Left kidney (tissue), 2 donors: ENCODE data around the gene SCAF4. TPM values are rescaled to one million over a fixed set of nuclear protein-coding genes. Genes with fewer than 3 reads are reported as not detected.
A peak's percentile ranks its signal among the peaks of the same experiment; 100 is the strongest.
"Not testable (repeated sequence)": the region's sequence is repeated elsewhere in the genome, so short reads cannot be mapped to it uniquely, and the experiment has no call there.

Experiments used
- DNase-seq: peaks from one replicate; pipeline ENCODE4 v3.0.0-alpha.2; 2013
- polyA plus RNA-seq: library from polyadenylated mRNA; unstranded; fragments of 120-200 nt; gene quantifications from one replicate; pipeline ENCODE4 v1.2.1, GENCODE V29; 2013; ENCODE audit not compliant: insufficient read length

The SCAF4 gene
- polyA plus RNA-seq, 1 donor: 49.4 TPM

DNA sequence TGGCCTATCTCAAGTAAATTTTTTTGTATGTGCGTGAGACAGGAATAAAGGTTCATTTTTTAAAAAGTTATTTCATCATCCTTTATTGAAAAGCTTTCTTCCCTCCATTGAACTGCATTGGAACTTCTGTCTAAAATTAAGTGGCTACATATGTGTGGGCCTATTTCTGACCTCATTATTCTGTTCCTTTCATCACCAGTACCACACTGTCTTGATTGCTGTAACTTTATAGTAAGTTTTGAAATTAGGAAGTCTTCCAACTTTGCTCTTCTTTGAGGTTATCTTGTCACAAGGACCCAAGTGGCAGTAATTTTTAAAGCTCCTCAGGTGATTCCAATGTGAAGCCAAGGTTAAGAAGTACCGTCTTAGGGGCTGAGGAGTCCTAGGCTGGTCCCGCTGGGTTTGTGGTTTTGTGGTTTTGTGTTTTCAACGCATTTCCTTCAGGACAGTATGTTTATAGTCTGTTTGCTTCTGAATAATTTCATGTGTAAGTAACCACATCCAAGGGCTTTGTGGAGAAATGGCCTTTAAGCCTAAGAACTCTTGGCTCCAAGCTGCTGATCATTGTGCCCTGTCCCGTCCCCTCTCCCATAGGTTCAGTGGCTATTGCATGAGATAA is 12.4 kb upstream of the SCAF4 start:
- DNase-seq: no peak

DNA sequence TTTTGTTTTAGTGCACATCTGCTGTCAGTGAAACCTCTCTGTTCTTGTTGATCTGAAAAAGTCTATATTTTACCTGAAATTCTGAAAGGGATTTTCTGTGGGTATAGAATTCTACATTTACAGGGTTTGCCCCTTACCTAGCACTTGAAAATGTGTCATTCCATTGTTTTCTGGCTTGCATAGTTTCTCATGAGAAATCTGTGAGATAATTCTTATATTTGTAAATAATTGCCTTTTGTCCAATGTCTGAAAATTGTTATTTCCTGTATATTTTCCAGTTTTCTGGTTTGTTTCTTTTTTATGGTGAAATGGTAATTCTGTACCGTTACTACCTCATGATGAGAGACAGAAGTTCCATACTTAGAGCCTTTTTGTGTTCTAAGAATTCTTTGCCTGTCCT is 11.8 kb upstream of the SCAF4 start:
- DNase-seq: no peak

DNA sequence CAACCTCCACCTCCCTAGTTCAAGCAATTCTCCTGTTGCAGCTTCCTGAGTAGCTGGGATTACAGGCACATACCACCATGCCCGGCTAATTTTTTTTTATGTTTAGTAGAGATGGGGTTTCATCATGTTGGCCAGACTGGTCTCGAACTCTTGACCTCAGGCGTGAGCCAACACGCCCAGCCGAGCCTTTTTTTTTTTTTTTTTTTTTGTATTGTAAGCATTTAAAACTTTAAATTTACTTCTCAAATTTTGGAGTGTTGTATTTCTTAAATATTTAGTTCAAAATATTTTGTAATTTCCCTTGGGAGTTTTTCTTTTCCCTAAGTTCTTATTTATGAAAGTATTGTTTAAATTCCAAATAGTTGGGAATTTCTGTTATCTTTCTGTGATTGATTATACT is 9.2 kb upstream of the SCAF4 start:
- DNase-seq: no peak

DNA sequence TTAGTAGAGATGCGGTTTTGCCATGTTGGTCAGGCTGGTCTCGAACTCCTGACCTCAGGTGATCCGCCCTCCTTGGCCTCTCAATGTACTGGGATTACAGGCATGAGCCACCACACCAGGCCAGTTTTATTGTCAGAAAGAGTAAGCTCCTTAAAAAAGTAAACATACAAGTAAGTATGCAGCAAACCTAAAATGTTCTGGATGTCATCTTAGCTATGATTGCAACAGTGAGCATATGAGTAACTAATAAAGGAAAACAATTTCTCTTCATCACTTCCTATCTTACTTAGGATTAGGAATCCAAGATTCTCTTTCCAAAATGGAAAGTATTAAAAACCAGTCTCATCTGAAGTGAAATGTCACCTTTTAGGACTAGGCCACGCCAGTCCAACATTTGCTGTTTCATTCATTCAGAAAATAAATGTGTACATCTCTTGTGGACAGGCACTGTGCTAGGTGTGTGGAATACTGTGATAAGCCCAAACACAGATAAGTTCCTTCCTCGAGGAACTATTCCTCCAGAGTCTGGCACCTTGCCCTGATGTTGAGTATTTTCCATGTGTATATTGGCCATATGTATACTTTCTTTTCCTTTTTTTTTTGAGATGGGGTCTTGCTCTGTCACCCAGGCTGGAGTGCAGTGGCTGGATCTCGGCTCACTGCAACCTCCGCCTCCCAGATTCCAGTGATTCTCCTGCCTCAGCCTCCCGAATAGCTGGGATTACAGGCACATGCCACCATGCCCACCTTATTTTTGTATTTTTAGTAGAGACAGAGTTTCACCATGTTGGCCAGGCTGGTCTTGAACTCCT is 5.9 kb upstream of the SCAF4 start:
- not testable (repeated sequence) for DNase-seq

DNA sequence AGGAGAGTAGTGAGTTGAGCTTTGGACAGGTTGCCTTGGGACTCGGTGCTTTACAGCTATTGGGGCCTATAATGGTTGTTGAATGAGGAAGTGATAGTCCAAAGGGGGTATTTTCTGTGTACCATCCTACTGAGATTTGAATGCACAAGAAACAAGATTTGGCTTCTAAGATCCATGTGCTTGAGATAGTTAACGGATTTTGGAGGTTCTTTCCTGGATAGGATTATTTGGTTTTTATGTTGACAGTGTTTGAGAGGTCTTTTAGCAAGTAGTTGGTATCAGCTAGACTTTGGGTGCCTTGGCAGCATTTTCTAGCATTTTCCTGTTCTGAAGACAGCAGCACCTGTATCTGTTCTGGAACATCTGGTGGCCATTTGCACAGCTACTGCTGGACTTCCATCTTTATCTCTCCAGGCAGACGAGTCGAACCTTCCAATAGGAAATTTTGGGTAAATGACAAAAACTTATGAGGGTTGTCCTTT is 3.6 kb upstream of the SCAF4 start:
- no peak for DNase-seq

DNA sequence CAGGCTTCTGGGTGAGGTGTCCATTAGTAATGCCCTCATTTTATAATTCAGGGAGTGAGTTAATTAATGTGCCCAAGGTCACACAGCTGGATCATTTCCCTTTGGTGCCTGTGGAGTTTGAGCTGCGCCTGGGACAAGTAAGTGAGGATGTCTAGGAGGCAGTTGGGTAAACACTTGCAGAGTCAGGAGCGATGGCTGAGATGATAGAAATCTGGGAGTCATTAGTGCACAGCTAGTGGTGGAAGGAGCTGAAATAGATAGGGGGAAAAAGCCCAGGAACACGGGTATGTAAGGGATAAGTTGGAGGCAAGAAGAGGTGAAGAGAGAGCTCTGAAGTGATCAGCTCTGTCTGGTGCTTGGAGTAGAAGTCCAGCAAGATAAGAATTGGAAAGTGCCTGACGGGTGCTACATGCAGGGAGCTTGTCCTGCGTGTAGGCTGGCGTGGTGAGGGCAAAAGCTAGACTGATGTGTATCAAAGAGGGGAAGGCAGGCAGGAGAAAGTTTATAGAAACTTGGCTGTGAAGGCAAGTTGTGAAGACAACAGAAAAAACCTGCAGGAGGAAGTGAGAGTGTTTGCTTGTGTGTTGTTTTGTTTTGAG is 1.7 kb upstream of the SCAF4 start:
- peak; percentile 11 for DNase-seq

DNA sequence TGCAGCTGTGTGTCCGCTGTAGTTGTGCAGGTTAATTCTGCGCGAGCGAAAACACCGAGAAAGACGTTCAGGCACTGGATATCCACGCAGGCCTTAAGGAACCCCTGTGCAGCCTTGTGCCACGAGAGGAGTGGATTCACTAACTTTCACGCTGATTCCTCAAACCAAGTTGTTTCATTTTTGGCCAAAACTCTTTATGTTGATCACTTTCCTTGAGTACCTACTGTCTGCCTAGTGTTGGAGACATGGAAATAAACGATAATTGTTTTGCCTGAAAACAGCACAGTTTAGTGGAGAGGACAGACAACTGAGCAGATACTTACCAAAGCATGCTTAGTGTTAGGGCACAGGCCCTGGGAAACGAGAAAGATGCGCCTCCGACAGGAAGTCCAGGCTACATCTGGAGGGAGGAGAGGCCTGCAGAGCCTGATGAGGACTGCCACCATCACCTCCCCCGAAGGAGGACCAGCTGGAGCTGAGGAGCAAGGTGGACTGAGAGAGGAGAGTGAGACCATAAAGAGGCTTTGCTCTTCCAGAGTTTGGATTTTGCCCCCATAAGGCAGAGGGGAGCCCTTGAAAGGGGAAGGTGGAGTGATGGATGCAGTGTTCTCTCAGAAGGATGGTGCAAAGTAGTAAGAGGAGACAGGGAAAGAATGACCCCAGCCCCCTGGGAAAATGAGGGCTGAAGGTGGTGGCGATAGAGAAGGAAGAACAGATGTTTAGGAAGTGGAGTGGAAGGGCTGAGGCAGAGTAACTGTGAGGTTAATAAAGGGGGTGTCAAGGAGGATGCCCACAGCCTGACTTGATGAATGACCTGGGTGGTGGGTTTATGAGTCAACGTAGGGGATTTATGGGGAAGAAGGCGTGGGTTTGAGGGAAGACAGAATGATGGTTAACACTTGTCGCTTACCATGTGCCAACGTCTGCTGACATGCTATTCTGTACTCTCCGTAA is 956 bp upstream of the SCAF4 start:
- peak; percentile 56 for DNase-seq

DNA sequence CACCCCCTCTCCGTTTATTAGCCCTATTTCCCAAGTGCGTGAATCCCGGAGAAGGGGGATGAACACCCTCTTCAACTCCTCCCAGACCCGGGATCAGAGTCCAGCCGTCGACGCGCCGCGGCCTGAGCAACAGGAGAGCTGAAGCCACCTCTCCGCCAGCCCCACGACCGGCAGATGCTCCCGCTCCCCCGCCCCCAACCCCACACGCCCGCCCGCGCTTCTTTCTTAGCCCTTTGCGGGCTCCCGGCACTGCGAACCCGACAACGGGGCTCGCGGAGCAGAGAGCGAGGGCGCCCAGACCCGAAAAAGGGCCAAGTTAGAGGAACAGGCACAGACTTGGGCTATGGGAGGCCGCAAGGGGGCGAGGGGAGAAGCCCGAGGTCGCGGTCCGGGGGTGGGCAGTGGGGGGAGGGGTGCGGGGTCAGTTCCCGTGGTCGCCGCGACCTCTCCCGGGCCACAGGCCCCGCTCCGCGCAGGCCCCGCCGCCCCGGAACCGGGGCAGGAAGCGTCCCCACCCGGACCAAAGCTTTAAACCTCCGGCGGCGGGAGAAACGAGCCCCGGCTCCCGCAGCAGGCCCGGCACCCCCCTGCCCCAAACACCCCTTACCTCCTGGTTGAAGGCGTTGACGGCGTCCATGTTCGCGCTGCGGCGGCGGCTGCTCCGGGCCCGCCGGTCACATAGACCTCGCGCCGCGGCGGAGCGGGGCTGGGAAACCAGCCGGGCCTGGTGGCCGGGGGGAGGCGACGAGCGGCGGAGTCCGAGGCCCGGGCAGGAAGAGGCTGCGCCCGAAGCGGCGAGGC is 662 bp downstream of the SCAF4 start:
- peak; percentile 34 for DNase-seq

DNA sequence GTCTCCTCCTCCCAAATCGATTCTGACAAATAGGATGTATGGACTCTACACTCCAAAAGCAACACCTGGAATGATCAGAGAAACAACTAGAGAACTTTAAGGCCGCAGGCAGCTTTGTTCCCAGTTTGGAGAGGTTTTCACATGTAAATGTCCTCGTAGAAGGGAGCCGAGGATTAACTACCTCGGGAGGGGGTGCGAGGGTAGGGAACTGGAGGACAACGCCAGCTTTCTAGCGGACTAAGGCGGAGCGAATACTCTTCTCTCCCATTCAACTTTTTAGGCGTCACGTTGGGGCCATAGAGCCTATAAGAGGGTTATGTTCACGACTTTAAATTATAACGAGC is 1.2 kb downstream of the SCAF4 start:
- DNase-seq: peak; percentile 26

DNA sequence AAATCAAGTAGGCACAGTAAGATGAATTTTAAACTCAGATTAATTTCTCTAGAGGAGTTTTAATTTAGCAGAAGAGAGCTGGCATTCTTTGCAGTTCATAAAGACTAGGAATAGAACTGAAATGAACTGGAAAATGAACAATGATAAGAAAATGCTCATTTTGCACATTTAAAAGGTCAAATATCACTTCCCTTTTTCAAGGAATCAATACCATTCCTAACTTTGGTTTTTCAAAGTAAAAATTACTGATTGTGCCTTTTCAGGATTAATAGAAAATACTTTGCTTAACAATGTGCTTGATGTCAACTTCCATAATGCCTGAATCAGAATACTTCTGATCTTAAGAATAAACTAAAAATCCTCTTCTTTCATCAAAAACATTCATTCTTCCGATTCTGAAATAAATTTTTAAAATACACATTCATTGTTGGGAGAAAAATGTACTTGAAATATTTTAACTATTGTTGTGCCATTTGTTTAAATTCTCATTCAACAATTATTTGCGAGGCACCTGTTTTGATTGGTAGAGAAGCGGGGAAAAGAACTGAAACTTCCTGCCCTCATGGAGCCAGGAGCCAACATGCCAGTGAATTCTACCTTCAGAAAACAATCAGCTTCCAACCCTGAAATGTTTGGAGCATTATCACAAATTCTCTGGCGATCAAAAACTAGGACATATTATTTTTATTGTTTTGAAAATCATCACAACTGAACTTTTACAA is 2.1 kb downstream of the SCAF4 start:
- DNase-seq: no peak

DNA sequence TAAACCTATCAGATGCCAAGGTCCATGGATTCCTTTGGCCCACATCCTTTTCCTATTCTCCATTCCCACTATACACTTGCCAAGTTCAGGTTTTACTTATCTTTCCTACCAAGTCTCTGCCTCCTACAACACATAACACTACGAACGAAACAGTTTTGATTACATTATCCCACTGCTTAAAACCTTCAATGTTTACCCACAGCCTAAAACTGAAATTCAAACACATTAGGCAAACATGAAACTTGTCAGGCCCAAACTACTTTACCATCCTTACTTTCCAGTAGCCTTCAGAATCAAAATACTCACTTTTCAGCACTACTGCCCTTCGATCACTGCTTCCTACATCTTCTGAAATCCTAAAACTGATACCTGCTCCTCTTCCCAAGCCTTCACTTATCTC is 3.0 kb downstream of the SCAF4 start:
- no peak for DNase-seq

DNA sequence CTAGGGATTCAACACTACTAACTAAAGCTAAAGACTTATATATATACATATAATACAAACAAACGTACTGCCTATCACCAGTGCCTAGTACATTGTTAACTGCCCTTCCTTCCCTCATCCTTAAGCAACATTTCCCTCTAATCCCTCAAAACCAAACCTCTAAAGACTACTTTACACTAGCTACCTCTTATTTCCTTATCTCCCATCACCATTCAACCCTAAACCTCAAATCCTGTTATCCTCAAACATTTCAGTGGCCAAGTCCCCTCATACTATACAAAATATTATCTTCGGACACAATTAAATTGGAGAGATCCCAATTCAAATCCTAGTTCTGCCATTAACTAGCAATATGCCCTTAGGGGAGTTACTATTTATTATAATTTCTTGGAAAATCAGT is 3.7 kb downstream of the SCAF4 start:
- DNase-seq: no peak

DNA sequence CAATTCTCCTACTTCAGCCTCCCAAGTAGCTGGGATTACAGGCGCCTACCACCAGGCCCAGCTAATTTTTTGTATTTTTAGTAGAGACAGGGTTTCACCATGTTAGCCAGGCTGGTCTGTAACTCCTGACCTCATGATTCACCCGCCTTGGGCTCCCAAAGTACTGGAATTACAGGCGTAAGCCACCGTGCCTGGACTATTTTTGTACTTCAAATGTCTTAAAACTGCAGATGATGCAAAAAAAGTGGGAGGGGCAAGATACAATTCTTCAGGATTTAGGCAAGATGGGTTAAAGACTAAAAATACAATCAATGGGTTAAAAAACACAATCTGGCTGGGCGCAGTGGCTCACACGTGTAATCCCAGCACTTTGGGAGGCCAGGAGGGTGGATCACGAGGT is 4.7 kb downstream of the SCAF4 start:
- no peak for DNase-seq

DNA sequence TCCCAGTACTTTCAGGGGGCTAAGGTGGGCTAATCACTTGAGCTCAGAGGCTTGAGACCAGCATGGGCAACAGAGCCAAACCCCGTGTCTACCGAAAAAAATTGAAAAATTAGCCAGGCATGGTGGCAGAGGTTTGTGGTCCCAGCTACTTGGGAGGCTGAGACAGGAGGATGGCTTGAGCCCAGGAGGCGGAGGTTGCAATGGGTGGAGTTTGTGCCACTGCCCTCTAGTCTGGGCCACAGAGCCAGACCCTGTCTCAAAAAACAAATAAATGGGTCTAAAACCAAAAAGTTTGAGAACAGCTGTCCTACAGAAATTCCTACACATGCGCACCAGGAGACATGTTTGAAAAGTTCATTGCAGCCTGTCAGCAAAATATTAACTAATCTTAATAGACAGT is 5.5 kb downstream of the SCAF4 start:
- DNase-seq: no peak

DNA sequence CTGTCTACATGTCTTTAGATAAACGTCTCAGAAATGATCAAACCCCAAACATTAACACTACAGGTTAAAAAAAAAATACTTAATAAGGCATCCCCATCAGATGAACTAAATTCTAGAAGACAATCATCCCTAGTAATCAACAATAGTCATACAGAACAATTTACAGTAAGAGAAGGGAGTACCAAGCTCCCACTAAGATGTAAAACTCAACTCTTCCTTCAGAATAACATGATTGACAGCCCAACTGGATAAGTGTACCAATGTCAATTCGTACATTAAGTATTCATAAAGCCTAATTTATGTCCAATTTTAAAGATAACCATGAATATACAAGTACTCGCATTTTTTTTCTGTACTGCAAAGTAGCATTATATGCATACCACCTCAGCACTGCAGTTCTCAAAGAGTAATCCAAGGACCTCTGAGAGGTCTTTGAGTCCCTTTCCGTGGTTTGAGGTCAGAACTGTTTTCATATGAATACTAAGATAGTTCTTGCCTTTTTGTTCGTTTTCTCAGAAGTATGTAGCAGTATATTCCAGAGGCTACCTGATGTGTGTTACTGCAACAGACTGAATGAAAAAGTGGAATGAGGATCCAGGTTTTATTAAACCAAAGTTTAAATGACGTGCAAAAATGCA is 6.6 kb downstream of the SCAF4 start:
- no peak for DNase-seq

DNA sequence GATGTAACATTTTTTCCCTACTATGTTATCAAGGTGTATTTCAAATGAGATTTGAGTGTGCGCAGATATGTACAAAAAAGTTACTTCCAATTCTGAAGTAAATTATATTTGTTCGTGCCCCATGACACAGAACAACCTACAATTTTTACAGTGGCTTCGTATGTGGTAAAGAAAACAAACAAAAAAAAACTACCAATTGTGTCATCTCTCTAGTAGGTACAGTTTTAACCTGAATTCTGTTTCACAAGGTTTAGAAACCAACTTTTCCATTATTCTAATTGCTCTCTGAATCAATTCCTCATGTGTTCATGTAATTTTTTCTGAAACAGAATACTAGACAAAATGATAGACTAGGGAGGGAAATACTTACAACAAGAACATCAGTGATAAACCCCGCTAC is 7.4 kb downstream of the SCAF4 start:
- no peak for DNase-seq

DNA sequence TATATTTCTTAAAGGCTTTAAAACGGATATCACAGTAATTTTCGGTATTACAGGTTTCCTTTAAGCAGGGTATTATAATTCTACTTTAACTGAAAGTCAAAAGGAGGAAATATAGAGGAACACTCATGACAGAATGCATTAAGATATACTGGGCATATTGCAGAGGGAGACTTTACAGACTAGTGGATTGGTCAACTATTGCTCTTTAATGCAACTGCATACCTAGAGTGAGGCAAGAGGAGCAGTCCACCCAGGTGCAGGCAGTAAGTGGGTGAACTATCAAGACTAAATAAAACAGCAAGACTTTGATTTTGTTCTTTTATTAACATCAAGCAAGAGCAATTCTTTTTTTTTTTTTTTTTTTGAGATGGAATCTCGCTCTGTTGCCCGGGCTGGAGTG is 10.5 kb downstream of the SCAF4 start:
- DNase-seq: no peak

DNA sequence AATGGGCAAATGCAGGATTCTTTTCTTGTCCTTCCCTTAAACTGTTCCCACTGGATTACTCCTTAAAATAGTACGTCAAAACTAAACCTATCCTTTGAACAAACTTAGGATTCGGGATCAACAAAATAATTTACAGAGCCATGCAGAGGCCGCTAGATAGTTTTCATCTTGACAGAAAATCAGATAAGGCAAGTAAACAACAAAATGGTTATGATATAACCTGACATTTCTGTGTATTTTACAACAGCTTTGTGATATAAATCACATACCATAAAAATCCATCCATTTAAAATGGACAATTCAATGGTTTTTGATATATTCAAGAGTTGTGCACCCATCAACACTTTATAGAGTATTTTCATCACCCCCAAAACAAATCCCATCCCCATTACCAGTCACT is 11.2 kb downstream of the SCAF4 start:
- DNase-seq: no peak

DNA sequence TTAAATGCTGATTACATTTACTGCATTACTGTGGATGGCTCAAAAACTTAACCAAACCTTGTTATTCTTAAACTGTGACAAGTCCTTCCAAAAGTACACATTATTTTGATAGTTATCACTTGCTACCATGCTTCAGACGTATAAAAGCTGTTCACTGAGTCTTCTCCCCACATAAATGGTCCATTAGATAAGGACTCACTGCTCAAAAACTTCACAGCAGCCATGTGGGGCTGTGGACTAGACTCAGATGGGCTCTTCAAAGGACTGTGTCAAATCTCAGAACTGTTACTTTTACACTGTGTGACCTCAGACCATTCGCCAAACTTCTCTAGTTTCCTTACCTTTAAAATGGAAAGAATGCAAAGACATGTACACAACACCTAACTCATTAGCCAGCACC is 11.6 kb downstream of the SCAF4 start:
- DNase-seq: no peak

DNA sequence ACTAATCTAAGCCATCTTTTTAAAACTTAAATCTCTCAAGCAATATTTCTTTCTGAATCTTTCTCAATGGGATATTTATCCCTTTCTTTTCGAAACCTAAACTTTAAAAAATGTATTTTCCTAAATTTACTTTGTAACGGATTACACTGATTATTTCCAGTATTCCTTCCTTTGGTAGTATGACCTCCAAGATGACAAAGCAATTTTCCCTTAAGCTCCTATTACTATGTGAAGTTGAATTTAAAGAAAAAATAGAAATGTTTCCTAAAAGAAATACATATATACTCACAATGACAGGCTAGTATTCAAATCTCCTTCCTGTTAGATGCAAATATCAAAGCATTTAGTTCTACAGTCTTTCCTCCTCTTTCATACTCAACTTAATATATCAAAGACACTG is 15.8 kb downstream of the SCAF4 start:
- no peak for DNase-seq
